ENCODE results near the gene FBXO31.

The FBXO31 gene

DNA sequence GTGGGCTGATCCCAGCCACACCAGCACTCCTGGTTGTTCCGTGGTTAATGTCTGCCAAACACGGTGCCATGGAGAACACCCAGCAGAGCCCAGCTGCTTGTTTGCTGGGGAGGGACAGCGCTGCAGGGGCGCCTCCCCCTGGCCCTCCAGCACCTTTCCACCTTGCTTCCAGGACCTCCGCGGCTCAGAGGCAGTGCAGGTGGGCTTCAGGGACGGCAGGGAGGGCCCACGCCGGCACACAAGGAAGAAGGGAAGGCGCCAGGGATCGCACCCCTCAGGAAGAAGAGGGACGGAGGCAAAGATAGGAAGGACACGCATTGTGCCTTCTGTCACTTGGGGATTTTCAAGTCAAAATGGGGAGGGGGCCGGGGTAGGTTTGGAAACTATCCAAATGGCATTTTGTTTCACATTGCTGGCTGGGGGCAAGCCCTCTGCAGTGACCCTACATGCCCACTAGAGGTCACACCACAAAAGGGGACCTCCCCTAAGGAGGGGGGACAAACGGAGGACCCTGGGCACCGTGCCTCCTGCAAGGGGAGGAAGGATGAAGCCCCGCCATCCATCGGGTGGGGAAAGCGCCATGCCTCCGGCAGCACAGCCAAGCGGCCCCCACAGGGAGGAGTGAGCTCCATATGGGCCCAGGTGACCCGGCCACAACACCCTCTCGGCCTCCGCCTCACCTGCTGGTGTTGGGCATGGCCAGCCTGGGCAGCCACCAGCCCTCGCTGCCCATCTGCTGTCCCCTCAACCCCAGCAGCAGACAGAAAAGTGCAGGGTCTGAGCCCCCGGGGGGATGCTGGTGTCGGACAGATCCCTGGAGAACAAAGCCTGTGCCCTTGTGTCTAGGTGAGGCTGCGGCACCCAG is 58.9 kb downstream of the FBXO31 start:
- peak; percentile 16 for DNase-seq

DNA sequence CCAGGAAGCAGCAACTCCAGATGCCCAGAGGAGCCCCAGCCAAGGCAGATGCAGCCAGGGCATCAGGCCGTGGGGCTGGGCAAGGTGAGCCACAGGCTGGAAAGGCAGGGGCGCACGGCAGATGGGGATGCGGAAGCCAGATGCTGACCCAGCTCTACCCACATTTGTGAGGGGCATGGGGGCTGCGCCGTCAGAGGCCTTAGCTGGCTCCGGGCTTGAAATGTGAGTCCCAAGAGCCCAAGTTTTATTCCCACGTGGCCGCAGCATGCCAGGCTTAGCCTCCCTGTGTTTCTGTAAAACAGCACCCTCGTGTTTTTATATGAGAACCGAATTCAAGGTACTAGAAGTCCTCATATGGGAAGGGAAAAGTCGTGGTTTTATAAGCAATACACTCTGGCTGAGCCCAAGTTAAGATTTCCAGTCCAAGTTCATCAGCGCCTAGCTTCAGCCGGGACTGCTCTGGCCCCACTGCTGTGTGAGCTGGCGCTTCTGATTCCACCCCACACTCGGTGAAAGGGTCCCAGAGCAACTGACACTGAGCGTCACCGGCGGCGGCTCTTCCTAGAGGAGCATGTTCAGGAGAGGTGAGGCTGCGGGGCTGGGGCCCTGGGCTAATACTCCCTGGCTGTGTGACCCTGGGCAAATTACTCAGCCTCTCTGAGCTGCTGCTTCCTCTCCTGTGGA is 59.7 kb downstream of the FBXO31 start:
- no peak for DNase-seq

DNA sequence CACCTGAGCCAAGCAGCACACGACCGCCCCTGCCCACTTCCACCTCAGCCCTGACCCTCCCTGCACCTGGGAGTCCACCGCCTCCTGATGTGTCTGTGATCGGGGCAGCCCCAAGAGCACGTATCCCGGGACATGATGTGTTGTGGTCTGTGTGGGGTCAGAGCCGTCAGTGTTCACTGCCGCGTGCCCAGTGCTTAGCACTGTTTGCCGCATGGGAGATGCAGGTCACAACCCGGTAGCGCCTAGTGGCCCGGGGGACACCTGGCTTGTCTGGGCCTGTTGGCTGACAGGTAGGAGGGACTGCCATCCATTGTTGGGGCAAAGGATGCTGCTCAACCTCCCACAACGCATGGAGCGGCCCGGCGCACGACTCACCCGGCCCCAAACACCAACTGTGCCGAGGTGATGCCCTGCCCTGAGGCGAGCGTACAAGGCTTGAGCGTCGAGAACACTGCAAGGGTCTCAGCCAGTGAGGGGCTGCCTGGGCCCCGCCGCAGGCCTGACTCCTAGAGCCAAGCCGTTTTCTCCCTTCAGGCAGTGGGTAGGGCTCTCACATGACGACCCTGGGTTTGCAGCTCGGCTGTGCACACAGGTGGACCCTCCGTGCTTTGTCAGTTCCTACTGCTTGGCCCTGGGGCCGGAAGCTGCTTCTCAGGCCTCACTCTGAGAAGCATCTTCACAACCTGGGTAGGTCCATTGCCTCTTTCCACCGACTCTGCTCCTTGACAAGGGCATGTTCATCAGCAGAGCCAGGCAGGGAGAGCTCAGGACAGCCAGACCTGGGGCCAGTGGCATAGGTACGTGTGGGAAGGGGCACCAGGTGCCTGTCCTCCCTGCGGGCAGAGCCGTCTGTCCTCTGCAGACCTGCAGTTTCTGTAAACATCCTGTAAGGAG is 60.5 kb downstream of the FBXO31 start:
- no peak for DNase-seq

DNA sequence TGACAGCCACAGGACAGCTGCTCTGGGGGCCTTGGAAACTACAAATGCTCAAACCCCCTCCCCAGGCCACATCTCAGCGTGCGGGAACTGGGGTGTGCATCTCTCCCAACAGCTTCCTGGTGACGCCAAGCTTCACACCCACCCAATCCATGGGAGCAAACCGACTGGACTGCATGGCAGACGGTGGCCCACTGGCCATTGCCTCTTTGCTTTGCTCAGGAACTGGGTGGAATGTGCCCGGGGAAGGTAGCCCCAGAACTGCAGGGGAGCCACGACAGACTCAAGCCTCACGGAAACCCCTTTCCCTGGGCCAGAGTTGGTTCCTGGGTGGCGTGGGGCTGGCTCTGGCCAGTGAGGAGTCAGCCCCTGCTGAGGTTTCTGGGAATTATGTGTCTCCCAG is 61.2 kb downstream of the FBXO31 start:
- DNase-seq, result no peak

DNA sequence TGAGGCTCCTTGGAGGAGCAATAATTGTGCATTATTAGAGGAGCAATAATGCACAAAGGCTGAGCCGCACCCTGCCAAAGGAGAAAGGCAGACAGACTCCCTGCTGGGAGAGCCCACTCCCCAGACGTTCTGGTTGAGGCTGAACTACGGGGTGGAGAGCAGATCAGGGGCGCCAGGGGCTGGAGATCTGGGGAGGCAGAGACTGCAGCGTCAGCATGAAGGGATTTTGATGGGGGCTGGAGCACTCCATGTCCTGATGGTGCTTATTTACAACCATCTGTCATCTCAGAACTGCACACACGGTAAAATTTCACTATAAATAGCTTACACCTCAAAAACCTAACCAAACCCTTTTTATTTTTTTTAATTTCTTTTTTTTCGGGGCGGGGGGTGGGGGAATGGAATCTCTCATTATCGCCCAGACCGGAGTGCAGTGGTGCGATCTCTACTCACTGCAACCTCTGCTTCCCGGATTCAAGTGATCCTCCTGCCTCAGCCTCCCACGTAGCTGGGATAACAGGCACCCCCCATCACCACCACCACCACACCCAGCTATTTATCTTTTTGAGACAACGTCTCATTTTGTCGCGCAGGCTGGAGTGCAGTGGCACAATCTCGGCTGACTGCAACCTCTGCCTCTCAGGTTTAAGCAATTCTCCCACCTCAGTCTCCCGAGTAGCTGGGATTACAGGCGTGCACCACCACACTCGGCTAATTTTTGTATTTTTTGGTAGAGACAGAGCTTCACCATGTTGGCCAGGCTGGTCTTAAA is 62.1 kb downstream of the FBXO31 start:
- no peak for DNase-seq

DNA sequence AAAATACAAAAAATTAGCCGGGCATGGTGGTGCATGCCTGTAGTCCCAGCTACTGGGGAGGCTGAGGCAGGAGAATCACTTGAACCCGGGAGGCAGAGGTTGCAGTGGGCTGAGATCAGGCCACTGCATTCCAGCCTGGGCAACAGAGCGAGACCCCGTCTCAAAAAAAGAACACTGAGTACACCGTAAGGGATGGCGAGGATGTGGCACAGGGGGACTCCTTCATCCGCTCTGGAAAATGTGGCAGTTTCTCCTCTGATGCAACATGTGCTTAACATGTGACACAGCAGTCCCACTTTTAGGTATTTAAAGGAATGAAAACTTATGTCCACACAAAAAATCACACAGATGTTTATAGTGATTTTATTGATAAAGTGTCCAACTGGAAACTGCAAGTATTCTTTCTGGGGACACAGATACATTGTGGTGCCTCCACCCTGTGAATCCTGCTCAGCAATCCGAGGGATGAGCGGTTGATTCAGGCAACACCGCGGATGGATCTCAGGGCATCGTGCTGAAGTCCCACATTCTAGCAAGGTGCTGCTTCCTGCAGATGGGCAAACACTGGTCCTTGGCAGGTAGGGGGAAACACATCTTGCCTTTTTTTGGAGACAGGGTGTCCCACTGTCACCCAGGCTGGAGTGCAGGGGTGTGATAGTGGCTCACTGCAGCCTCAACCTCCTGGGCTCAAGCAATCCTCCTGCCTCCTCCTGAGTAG is 62.9 kb downstream of the FBXO31 start:
- no peak for DNase-seq

DNA sequence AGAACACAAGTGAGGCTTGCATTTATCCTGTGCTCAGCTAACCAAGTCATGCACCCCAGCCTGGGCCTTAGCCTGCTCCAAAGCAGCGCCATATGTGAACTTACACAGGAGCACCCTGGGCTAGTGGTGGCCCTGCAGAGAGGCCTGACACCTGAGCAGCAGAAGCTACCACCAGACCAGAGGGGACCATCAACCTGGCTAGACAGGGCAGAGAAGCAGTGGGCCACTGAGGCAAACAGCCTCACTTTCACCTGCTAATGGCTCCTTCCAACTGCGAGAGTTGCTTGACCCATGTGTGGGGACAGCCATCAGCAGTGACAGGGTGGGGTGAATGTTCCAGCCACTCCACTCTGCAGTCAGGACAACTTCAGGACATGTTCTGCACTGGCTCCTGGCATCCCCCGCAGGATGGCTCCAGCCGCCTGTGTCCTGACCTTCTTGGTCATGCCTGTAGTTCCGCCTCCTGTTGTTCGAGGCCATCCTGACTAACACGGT is 63.5 kb downstream of the FBXO31 start:
- DNase-seq, result no peak

DNA sequence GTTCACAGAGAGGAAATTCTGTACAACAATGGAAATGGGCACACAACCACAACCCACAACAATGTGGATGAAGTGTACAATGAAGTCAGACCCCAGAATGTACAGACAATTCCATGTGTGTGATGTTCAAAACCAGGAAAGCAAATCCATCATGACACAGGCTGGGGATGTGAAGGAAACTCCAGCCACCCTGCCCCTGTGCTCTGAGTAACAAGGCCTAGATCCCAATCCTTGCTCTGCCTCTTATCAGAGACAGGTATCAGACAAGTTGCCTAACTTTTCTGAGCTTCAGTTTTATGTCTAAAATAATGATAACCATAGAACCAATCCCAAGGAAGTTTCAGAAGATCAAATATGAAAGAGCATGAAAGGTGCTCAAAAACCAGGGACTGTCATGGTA is 64.6 kb downstream of the FBXO31 start:
- DNase-seq, result no peak

DNA sequence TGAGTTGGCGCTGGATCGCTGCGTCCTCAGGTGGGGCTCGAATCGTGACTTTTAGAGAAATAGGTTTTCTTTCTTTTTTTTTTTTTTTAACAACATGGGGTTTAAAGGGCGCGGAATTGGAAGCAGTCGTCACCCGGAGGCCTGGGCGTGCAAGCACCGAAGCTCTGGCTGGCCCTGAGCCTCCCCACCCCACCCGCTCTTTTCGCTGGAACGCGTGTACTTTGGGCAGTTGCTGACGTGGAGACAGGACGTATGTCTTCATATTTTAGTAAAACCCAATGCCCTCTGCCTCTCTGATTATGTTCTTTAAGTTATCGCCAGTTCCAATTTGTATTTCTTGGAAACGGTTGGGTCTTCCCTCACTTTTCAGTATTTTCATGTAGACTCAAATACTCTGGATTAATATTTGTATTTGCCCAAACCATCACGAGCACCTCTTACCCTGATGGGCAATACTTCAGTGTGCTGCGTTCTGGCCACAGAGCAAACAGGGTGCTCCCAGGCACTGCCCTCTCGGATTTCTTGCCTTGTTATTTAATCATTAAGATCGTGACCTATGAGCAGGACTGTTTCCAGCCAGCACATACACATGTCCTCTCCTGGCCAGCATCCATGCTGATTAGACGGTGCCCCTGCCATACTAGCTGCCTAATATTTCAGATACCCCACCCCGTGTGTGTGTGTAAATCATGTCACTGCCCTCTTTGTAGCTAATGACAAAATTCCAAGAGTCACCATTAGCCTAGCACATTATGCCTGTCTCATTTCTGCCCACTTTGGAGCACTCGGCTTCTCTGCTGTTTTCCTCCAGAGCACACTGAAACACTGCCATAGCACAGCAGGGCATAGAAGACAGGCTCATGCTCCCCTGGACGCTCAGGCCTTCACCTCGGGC is 65.6 kb downstream of the FBXO31 start:
- no peak for DNase-seq

DNA sequence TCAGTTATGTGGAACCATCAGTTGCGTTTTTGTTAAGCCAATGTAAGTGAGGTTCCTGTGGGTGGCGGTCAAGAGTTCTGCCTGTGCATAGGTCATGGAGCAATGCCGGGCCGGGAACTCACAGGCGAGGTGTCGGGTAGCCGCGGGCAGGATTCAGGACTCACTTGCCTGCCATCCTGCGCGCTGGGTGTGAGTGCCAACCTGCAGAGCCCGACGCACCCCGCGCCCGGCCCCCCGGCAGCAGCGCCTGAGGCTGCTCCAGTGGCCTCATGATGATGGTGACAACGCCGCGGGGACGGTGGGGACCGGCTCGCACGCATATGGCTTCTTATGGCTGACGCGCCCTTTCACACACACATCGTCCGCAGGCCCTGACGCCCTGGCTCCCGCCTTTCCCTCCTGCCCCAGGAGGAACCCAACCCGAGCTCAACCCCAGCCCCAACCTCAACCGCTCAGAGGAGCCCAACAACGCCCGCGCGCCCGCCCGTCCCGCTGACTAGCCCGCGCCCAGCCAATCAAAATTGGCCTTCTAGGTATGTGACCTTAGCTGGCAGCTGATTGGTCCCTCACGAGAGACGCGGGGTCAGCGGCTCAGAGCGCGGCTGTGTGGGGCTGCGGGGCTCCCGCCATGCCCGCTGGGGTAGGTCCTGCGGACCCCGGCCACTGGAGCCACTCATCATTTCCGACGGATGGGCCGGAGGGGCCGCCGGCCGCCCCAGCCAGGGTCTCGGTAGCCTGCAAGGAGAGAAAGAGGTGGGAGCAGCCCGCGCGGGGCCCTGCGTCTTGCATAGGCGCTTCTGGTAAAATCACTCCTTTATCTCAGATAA is 66.4 kb downstream of the FBXO31 start, which contains the start of gene C16orf95:
Gene C16orf95, minus strand, starts transcription at position 470 of the 827 bp plus-strand sequence. Its CDS starts 150 bp downstream, at position 320.
- peak; percentile 94 for DNase-seq

DNA sequence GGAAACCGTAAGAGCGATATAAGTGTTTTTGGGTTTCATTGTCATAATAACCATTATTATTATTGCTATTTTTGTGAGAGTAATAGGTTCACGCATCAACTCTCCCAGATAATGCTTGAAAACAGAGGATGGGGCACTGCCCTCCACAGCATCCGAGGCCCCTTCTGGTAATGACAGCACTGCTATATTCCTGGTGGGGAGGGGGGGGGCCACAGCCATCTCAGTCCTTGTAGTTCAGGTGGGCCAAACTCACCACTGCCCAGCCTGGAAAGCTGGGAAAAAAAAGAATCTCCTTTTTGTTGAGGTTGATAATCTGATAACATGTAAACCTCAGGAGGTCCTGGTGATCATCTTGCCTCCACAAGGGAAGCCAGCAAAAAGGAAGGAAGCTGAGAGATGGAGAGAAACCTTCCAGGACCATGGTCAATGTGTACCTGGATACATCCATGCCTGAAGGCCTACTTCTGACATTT is 67.1 kb downstream of the FBXO31 start:
- DNase-seq, result no peak

DNA sequence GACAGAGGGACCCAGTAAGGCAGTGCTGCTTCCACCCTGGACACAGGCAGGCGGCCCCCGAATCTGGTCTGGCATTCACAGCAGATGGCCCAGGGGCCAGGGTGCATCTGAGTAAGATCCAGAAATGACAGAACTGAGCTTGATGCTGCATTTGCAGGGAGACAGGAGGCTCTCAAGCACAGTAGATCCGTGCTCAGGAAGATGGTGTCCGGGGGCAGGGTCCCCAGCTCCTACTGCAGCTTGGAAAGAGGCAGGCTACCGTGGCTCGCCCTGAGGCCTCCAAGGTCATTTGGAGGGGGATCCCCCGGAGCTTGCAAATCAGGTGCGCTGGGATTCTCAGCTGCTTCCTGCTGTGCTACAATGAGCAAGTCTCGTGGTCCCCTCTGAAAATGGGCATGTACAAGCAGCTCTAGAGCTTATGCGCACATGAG is 68.6 kb downstream of the FBXO31 start:
- DNase-seq, result no peak

DNA sequence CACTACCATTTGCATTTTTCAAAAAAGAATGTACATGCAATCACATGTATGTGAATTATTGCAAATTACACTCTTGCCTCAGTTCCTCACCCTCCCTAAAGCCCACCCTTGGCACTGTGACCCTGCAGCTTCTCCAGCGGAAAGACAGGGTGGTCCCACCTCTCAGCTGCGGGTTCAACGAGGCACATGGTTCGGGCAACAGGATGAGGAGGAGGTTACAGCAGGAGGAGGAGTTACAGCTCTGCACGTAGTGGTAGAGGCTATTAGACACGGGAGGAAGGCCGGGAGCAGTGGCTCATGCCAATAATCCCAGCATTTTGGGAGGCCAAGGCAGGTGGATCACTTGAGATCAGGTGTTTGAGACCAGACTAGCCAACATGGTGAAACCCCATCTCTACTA is 71.6 kb downstream of the FBXO31 start:
- DNase-seq, result no peak

DNA sequence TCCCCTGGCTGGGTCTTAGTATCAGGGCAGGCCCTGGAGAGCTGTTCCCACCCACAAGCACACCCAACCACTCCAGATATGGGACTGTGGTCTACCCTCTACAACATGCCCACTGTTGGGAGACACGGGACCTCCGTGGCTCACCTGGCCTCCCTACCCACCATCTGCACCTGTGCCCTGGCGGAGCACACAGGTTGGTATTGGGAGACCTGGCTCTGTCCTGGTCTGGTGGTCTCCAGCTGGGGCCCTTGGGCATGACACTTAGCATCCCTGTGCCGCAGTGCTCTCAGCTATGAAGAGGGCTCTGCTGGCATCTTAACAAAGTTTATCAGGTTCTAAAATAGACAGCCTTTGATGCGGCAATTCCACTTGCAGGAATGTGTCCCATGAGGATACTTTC is 72.2 kb downstream of the FBXO31 start:
- no peak for DNase-seq

DNA sequence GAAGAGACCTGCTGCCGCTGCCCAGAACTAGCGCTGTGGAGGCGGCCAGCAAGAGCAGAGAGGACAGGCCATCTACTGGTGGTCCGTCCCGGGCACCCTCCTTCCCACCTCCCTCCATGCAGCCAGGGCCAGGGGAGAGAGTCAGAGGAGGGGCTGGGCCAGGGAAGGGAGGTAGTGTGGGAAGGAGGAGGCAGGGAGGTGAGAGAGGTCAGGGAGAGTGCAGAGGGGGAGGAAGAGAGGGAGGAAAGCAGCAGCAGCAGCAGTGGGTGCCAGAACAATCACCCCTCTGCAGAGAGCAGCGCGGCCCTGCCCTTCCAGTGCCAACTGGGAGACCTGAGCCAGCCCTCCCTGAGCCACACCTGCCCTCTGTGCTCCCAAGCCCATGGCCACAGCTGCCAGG is 73.0 kb downstream of the FBXO31 start:
- DNase-seq, result no peak

DNA sequence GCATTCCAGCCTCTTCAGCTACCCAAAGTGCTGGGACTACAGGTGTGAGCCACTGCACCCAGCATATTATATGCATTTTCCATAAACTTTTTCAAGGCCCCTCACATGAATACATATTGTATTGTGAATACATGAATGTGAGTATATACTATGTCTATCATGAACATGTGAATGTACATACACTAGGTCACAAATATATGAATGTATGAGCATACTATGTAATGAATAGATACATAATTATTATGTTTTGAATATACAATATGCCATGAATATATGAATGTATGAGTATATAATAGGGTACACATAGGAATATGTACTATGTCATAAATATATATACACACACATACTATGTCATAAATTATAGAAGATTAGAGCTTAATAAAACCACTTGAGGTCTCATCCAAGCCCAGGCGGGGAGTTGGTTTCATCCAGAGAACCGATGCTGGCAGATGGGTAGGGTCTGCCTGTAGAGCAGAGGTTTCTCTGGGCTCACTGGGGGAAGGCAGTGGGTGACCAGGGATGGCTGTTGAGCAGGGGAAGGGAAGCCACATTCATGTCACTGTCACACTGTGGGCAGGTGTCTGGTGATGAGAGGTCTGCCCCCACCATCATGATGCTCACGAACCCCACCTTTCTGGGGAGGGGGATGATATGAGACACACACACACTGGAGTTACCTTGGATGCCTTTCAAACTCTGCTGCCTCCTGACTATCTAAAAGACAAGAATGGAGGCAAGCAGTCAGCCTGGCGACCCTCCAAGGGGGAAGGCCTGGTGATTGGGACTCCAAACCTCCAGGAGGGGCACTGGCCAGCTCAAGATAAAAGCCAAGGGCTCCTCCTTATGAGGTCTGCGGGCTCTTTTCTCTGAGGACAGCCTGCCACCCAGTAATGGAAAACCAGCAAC is 73.7 kb downstream of the FBXO31 start:
- DNase-seq, result no peak

DNA sequence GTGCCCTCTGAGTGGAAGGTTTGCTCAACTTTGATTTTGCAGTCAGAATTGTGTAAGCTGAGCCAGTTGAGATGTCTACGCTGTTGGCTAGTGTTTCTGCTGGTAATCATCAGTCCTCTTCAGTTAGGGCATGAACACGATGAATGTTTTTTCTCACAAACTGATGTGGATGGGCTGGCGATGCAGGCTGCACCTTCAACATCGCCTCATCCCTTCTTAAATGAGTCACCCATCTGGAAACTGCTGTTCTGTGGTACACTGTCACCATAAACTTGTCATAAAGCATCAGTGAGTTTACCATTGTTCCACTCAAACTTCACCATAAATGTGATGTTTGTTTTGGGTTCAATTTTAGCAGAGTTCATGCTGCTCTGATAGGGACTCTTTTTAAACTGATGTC is 74.8 kb downstream of the FBXO31 start:
- DNase-seq, result no peak

DNA sequence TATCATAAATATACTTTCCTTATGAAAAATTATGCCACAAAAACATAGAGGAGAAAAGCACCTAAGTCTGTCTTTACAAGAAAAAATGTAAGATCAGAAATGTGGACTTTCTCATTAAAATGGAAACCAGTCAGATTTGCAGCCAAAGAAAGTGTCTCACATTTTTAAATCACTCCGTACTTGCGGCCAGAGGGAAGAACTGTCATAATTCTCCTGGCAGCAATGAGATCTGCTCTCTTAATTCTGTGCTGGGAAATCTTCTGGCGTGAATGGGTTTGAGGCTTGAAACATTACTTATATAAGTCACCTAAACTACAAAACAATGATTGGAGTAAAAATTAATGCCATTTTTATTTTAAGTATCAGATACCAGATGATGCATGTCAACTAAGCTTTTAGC is 77.1 kb downstream of the FBXO31 start:
- no peak for DNase-seq

Data from central memory CD4-positive, alpha-beta T cell (primary cell).